NCI-H774 (cell line): ENCODE results near the gene CHN2.
"Not testable (repeated sequence)": the region's sequence is repeated elsewhere in the genome, so short reads cannot be mapped to it uniquely, and the experiment has no call there.

ENCODE experiments used
- DNase-seq: peaks from one replicate; lab custom pipeline; 2025; lab: John Stamatoyannopoulos, UW

The CHN2 gene

DNA sequence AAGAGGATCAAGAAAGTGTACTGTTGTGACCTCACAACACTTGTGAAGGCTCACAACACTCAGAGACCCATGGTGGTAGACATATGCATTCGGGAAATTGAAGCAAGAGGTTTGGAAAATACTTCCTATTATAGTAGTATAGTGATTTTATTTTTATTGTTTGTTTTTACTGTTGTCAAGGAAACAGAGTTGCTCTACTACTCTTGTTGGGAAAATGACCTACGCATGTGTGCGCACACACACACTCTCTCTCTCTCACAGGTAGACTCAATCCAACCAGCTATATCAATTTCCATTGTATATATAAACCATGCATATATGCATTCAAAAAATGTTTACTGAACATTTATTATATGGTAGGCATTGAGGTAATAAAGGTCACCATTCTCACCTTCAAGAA is 305.4 kb downstream of the CHN2 start:
- DNase-seq, result peak; percentile 75

- DNase-seq, result no peak
These were observed 306.1 kb downstream of the CHN2 start for GRCh38 chr7:29500719-29501118.

GRCh38 chr7:29502133-29502532 is 307.6 kb downstream of the CHN2 start:
- no peak for DNase-seq

GRCh38 chr7:29505931-29506330 is 311.4 kb downstream of the CHN2 start:
- DNase-seq, result no peak

DNA sequence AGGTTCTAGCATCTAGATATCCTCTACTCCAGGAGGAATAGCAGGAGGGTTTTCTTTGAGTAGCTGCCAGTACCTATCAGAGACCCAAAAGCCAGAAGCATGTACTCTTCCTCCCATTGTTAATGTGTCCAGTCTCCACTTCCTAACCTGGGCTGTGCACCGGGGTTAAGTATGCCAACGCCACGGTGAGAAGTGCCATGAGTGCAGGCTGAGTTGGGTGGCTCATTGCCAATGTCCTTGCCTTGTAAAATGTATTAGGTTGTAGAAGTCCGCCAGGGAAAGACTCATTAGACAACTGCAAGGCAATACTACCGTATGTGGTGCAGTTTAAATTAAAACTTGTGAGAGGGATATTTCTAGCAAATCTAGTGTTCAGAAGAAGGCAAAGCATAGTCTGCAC is 314.0 kb downstream of the CHN2 start:
- no peak for DNase-seq

DNA sequence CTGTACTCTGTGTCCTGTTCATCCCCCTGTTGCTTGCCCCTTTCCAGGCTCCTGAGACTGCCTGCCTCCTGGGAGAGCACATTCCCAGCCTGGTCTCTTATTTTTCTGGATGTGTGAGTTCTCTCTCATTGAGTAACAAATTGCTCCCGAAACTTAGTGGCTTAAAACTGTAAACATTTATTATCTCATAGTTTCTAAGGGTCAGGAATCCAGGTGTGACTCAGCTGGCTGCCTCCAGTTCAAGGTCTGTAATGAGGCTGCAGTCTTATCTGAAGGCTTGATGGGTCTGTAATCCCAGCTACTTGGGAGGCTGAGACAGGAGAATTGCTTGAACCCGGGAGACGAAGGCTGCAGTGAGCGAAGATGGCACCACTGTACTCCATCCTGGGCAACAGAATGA is 315.5 kb downstream of the CHN2 start:
- no peak for DNase-seq

DNA sequence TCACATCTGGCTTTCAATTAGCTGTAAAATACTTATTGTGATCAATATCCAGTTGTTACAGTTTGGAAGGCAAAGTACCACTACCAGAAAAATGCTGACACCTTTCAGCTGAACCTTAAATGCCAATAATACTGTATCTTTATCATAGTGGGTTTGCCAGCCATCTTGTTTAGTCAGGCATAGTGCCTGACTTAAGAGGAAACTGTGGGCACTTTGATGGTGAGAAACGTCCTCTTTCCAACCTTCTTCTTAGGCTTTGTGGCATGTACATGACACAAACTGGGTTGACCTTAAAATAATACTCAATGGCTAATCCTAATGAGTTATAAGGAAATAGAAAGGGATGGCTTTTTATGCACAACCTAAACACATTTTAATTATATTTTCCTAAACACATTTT is 316.8 kb downstream of the CHN2 start:
- DNase-seq, result no peak

- no peak for DNase-seq
These were observed 317.3 kb downstream of the CHN2 start for GRCh38 chr7:29511851-29512250.

GRCh38 chr7:29516491-29516890 is 321.9 kb downstream of the CHN2 start:
- no peak for DNase-seq

- DNase-seq, result no peak
These were observed 324.0 kb downstream of the CHN2 start for GRCh38 chr7:29518616-29519015.

GRCh38 chr7:29523728-29524127 is 329.2 kb downstream of the CHN2 start:
- no peak for DNase-seq

- DNase-seq, result no peak
These were observed 333.0 kb downstream of the CHN2 start for GRCh38 chr7:29527505-29528108.

DNA sequence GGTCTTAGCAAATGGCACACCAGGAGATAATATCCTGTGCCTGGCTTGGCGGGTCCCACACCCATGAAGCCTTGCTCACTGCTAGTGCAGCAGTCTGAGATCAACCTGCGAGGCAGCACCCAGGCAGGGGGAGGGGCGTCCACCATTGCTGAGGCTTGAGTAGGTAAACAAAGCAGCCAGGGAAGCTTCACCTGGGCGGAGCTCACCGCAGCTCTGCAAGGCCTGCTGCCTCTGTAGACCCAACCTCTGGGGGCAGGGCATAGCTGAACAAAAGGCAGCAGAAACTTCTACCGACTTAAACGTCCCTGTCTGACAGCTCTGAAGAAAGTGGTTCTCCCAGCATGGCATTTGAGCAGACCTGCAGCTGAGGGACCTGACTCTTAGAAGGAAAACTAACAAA is 334.0 kb downstream of the CHN2 start:
- not testable (repeated sequence) for DNase-seq
